Measurements from ENCODE around the gene MAMLD1. TPM values are rescaled to one million over a fixed set of nuclear protein-coding genes. Genes with fewer than 3 reads are reported as not detected.

The MAMLD1 gene
- total RNA-seq, 4 donors from 2014 or later, result 0.20 to 1.2 (median 0.95) TPM; not detected in 1

DNA sequence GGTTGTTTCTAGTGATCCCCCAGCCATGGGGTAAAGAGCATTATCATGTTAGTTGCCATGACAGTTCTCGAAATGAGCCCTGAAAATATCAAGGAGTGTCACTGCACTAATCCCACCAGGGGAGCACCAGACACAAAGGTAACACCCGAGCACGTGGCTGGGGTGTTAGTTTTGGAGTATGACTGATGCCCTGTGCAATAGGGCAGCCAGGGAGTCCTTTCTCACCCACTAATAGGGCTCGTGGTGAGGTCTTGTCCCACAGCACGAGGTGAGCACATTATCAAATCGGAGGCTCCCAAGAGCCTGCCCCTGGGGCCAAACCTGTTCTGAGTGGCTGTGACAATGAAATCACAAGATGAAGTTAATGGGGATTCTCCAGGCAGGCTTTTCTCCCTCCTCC lies 9.6 kb downstream of the MAMLD1 start:
- H3K4me3 ChIP-seq, result no peak overlapping the region
- no peaks in the 10 kb centered on the region for H3K36me3 ChIP-seq
- intact Hi-C loops (cut with DNase I; ENCODE audit: low total_unique reads), result no loop called here
- TF ChIP-seq POLR2A (IDR thresholded peaks at IDR 0.05) (no peak), POLR2AphosphoS5 (IDR thresholded peaks at IDR 0.05) (no peak), EP300 (IDR thresholded peaks at IDR 0.05; ENCODE audit: low read depth) (no peak)
- TF ChIP-seq, protein P1, sequence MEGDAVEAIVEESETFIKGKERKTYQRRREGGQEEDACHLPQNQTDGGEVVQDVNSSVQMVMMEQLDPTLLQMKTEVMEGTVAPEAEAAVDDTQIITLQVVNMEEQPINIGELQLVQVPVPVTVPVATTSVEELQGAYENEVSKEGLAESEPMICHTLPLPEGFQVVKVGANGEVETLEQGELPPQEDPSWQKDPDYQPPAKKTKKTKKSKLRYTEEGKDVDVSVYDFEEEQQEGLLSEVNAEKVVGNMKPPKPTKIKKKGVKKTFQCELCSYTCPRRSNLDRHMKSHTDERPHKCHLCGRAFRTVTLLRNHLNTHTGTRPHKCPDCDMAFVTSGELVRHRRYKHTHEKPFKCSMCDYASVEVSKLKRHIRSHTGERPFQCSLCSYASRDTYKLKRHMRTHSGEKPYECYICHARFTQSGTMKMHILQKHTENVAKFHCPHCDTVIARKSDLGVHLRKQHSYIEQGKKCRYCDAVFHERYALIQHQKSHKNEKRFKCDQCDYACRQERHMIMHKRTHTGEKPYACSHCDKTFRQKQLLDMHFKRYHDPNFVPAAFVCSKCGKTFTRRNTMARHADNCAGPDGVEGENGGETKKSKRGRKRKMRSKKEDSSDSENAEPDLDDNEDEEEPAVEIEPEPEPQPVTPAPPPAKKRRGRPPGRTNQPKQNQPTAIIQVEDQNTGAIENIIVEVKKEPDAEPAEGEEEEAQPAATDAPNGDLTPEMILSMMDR (IDR thresholded peaks at IDR 0.05), result no peak
- 56% methylated on average over 6 of the region's 6 CpGs; no CpG with 5 or more reads in 1 of the 2 donors for WGBS, 2 donors (ENCODE audit: low coverage in 1 of 2)
- H3K27me3 ChIP-seq, result no peaks in the 10 kb centered on the region
- H3K4me1 ChIP-seq, result no peaks in the 10 kb centered on the region
- peak overlapping the region in 2 of 4 donors; percentile 17 to 57 for H3K27ac ChIP-seq
- DNase-seq, result no peak
- no peaks in the 10 kb centered on the region for H3K9me3 ChIP-seq
- in situ Hi-C loops (cut with MboI; ENCODE audit: low pct_ligation_motif_present in 1 of 4, low pct_unique_long_range_greater_than_20kb in 1 of 4, low sequenced_read_pairs in 3 of 4), result loop anchor here in 2 of 4 donors (25.0 kb wide), 1 partner anchor 410 kb away; no protein-coding TSS in a partner anchor

DNA sequence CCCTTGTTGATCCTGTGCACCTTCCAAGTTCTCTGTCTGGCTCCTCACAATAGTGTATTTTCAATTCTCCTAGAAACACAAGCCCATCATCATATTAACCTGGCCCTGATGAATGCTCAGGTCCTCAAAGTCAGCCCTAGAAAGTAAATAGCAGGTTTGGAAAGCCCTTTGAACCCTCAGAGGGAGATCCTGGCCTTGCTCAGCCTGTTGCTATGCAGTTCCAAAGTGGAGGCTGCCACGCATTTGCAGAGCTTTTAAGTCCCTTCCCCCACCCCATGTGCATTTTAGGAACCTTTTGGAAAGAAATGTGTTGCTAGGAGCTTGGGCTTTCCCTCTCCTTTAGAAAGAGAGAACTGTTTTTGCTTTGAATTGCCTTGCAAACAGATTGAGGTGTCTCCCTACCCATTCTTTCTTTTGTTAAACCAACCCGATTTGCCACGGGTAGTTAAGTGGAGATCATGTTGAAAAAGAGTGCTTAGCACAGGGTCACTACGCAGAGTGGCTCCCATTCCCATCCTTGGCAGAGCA lies 12.2 kb downstream of the MAMLD1 start:
- TF ChIP-seq, protein P1 (IDR thresholded peaks at IDR 0.05), result no peak
- TF ChIP-seq POLR2AphosphoS5 (IDR thresholded peaks at IDR 0.05) (no peak), EP300 (IDR thresholded peaks at IDR 0.05; ENCODE audit: low read depth) (no peak)
- WGBS, 2 donors (ENCODE audit: low coverage in 1 of 2), result 72 to 100% methylated on average over 1 to 4 of the region's 4 CpGs
- no peak for DNase-seq
- H3K27me3 ChIP-seq, result no peaks in the 10 kb centered on the region
- in situ Hi-C loops (cut with MboI; ENCODE audit: low pct_ligation_motif_present in 1 of 4, low pct_unique_long_range_greater_than_20kb in 1 of 4, low sequenced_read_pairs in 3 of 4) (no loop called here), intact Hi-C loops (cut with DNase I; ENCODE audit: low total_unique reads) (no loop called here)
- H3K9me3 ChIP-seq, result no peaks in the 10 kb centered on the region
- H3K27ac ChIP-seq, result no peak overlapping the region
- H3K4me3 ChIP-seq, result no peak overlapping the region
- H3K4me1 ChIP-seq, result no peaks in the 10 kb centered on the region
- H3K36me3 ChIP-seq, result no peaks in the 10 kb centered on the region

DNA sequence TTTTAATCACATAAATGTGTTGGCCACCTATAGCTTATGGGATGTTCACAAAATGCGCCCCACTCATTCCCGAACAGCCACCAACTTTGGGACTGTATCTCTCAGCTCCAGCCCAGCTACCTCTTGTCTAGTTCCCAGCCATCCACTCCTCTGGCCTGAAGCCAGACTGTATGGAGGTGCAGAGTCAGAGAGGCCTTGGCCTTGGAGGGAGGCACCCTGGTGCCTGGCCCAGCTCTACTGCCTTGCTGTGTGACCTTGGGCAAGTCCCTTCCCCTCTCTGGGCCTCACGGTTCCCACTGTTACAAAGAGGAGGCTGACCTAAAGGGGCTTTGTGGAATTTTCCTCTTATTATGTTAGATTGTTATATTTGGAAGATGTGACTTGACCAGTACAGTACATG lies 13.9 kb downstream of the MAMLD1 start:
- no peaks in the 10 kb centered on the region for H3K4me1 ChIP-seq
- no peak for DNase-seq
- no peak for TF ChIP-seq POLR2A (IDR thresholded peaks at IDR 0.05)
- no peak for TF ChIP-seq EP300 (IDR thresholded peaks at IDR 0.05; ENCODE audit: low read depth)
- in situ Hi-C loops (cut with MboI; ENCODE audit: low pct_ligation_motif_present in 1 of 4, low pct_unique_long_range_greater_than_20kb in 1 of 4, low sequenced_read_pairs in 3 of 4) (no loop called here), intact Hi-C loops (cut with DNase I; ENCODE audit: low total_unique reads) (no loop called here)
- 75% methylated on average over 3 of the region's 3 CpGs; no CpG with 5 or more reads in 1 of the 2 donors for WGBS, 2 donors (ENCODE audit: low coverage in 1 of 2)
- H3K4me3 ChIP-seq, result no peak overlapping the region
- no peaks in the 10 kb centered on the region for H3K9me3 ChIP-seq
- no peaks in the 10 kb centered on the region for H3K36me3 ChIP-seq
- no peaks in the 10 kb centered on the region for H3K27me3 ChIP-seq
- H3K27ac ChIP-seq, result no peak overlapping the region

DNA sequence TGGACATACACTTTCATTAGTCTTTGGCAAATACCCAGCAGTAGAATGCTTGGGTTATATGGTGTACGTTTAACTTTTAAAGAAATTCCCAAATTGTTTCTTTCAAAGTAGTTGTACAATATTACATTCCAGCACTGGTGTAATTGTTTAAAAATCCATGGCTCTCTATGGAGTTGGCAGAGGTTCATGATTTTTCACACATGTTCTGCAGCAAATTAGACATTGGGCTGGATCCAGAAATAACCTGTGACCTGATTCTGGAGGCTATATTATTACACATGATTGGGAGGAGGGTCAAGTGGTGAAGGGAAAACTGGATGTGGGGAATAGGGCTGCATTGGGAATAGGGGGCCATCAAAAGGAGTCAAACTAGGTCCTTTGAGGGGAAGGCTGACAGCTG lies 41.9 kb downstream of the MAMLD1 start:
- Histone ChIP-seq H3K27me3 (no peaks in the 10 kb centered on the region), H3K36me3 (no peaks in the 10 kb centered on the region), H3K9me3 (no peaks in the 10 kb centered on the region), H3K4me3 (no peak overlapping the region), H3K4me1 (no peaks in the 10 kb centered on the region), H3K27ac (no peak overlapping the region)
- WGBS, 2 donors (ENCODE audit: low coverage in 1 of 2), result 49 to 75% methylated on average over 1 of the region's 1 CpG
- intact Hi-C loops (cut with DNase I; ENCODE audit: low total_unique reads), result no loop called here
- TF ChIP-seq EP300 (IDR thresholded peaks at IDR 0.05; ENCODE audit: low read depth) (no peak), POLR2A (IDR thresholded peaks at IDR 0.05) (no peak), POLR2AphosphoS5 (IDR thresholded peaks at IDR 0.05) (no peak)
- TF ChIP-seq, protein P1 (IDR thresholded peaks at IDR 0.05), result no peak
- no peak for DNase-seq
- in situ Hi-C loops (cut with MboI; ENCODE audit: low pct_ligation_motif_present in 1 of 4, low pct_unique_long_range_greater_than_20kb in 1 of 4, low sequenced_read_pairs in 3 of 4), result no loop called here

DNA sequence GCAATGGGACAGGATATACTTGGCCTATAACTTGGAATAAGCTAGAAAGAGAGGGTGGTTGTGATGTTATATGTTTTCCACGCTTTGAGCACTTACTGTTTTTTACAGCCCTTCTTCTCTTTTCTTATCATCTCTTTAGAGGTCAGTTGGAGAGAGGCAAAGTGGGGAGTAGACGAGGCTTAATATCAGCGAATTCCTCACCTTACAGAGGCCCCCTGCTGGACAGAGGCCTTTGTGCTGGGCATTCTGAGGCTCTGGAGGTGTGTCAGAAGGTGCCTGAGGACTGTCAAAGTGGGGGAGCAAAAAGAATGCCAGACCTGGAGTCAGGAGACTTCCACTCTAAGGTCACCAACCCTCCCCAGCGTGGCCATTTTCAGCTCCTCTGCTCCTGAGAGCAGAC lies 42.5 kb downstream of the MAMLD1 start:
- Histone ChIP-seq H3K4me1 (no peaks in the 10 kb centered on the region), H3K9me3 (no peaks in the 10 kb centered on the region), H3K27ac (no peak overlapping the region), H3K27me3 (no peaks in the 10 kb centered on the region), H3K4me3 (no peak overlapping the region), H3K36me3 (no peaks in the 10 kb centered on the region)
- intact Hi-C loops (cut with DNase I; ENCODE audit: low total_unique reads), result no loop called here
- TF ChIP-seq POLR2AphosphoS5 (IDR thresholded peaks at IDR 0.05), result no peak
- no peak for TF ChIP-seq POLR2A (IDR thresholded peaks at IDR 0.05)
- TF ChIP-seq EP300 (IDR thresholded peaks at IDR 0.05; ENCODE audit: low read depth), result no peak
- TF ChIP-seq, protein P1 (IDR thresholded peaks at IDR 0.05), result no peak
- WGBS, 2 donors (ENCODE audit: low coverage in 1 of 2), result 54% methylated on average over 4 of the region's 4 CpGs; no CpG with 5 or more reads in 1 of the 2 donors
- DNase-seq, result no peak
- in situ Hi-C loops (cut with MboI; ENCODE audit: low pct_ligation_motif_present in 1 of 4, low pct_unique_long_range_greater_than_20kb in 1 of 4, low sequenced_read_pairs in 3 of 4), result no loop called here

All from transverse colon (tissue), 4 donors.